NB4 (cell line): ENCODE measurements around the gene BRD4.

Experiments
- DNase-seq: peaks from one replicate; pipeline ENCODE4 v3.0.0; 2010; ENCODE audit warnings: low read depth
- H3K4me3 ChIP-seq: one replicate; pipeline ENCODE4 v1.5.1; 2011; ENCODE audit warnings: mild to moderate bottlenecking, low read depth, low read length, moderate library complexity
- MYC ChIP-seq: IDR thresholded peaks from 2 replicates; pipeline ENCODE4 v1.6.1; 2011; ENCODE audit warnings: low read depth, low read length
- POLR2A ChIP-seq: IDR thresholded peaks from 2 replicates; pipeline ENCODE4 v1.6.1; 2011; ENCODE audit warnings: mild to moderate bottlenecking; ENCODE audit not compliant: insufficient read length; ENCODE audit errors: extremely low read depth
- TF ChIP-seq, protein P1 (sequence below): IDR thresholded peaks from one replicate; pipeline ENCODE4 v1.5.1; 2012; ENCODE audit warnings: low read depth, low read length
- TF ChIP-seq, protein P2 (sequence below): IDR thresholded peaks from 2 replicates; pipeline ENCODE4 v1.6.1; 2011; ENCODE audit warnings: low read depth, low read length

Gene BRD4

DNA sequence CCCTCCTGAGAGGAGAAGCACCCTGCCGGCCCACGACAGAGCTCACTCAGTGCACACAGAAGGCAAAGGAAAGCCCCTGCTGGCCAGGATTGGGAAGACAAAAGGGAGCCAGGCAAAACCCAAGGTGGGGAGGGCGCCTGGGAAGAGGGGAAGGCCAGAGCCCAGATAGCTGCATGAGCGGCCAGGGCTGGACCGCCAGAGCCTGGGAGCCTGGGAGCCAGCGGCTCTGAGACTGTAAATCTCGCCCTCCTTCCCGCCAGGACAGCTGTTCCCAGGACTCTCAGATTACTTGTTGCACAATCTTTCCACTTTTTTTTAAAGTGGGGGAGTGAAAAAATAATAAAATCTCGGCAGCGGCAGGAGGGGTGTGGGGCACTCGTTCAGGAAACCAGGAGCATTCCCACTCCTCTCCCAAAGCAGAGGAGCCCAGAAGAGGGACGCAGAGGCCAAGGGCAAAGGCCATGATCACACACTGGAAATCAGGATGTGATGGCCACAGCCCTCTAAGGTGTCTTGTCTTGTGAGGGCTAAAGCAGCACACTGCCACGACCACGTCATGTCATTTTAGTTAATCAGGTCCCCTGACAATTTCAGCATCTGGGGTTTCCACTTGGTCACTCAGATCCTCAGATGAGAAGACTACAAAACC, 80.5 kb downstream of the BRD4 start:
- DNase-seq: no peak
- H3K4me3 ChIP-seq: no peak overlapping the region
- no peak for TF ChIP-seq POLR2A
- TF ChIP-seq, protein P1, sequence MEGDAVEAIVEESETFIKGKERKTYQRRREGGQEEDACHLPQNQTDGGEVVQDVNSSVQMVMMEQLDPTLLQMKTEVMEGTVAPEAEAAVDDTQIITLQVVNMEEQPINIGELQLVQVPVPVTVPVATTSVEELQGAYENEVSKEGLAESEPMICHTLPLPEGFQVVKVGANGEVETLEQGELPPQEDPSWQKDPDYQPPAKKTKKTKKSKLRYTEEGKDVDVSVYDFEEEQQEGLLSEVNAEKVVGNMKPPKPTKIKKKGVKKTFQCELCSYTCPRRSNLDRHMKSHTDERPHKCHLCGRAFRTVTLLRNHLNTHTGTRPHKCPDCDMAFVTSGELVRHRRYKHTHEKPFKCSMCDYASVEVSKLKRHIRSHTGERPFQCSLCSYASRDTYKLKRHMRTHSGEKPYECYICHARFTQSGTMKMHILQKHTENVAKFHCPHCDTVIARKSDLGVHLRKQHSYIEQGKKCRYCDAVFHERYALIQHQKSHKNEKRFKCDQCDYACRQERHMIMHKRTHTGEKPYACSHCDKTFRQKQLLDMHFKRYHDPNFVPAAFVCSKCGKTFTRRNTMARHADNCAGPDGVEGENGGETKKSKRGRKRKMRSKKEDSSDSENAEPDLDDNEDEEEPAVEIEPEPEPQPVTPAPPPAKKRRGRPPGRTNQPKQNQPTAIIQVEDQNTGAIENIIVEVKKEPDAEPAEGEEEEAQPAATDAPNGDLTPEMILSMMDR: no peak

DNA sequence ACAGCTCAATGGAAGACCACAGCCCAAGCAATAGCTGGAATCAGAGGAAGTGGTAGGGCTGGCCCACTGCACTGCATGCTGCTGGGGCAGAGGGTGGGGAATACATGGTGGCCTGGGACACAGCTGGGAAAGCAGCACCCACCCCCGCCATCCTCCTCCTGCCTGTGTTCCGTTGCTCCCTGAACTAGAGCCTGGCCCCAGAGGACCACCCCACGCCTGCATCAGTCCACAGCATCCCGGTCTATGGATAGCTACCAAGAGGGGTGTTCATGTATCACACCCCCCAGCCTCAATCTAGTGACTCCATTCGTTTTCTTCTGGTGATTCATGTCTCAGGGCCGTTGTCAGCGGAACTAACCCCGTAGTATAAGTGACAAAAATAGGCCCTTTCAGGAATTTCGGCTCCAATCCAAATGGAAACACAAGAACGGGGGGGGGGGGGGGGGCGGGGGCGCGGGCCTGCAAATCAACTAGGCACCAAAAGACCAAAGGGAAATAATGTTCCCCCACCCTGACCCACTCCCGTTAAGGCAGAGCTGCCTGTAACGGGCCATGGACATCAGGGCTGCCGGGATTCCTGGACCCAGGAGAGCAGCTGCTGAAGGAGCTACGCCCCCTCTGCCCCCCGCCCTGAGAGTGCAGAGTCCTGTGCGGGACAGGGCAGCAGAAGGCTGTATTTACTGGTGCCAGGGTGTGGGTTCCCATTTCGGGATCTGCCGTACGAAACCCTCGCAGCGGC, 81.2 kb downstream of the BRD4 start:
- TF ChIP-seq MYC (no peak), POLR2A (no peak)
- TF ChIP-seq, protein P2, sequence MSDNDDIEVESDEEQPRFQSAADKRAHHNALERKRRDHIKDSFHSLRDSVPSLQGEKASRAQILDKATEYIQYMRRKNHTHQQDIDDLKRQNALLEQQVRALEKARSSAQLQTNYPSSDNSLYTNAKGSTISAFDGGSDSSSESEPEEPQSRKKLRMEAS: no peak
- TF ChIP-seq, protein P1: no peak
- H3K4me3 ChIP-seq: no peak overlapping the region
- no peak for DNase-seq

DNA sequence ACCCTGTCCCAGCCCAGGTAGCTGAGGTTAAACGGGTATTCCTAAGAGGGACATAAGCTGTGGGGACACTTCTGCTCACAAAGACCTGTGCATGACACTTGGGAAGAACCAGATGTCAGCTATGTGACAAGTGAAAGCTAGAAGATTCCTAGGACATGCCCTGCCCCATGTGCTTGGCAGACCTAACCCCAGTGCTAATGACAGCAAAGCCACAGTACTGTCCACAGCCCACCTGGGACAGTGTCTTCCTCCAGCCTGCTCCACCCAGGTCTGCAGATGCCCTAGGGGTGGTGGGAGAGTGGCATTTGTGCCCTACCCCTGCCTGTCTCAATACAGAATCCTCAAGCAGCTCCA, 81.7 kb downstream of the BRD4 start:
- DNase-seq: no peak
- TF ChIP-seq, protein P2: no peak
- TF ChIP-seq MYC (no peak), POLR2A (no peak)
- TF ChIP-seq, protein P1: no peak

DNA sequence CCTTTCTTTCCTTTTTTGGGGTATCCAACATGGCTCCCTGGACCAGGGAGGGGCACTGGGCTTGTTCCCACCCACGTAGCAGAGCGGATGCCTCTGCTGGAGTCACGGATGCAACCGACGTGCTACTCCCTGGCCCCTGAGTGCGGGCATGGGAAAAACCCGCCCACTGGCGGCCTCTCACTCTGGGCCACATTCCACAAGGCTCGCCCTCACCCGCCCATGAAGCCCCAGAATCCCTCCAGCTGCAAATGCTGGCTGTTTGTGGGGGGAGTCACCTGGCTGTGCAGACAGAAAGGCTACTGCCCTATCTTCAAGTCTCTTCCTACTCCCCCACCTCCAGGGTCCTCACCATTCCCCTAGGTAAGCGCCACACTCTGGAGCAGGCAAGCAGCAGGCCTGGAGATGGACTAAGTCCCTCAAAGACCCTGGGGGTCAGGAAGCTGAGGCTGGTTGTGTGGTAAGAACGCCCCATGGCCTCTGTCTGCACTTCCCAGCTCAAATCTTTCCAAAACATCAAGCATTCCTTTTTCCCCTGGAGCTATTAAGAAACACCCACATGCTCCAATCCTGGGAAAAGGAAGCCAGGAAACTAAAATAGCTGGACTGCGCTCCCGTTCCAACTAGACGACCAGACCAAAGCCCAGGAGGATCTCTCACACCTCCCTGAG, 82.2 kb downstream of the BRD4 start:
- TF ChIP-seq POLR2A (no peak), MYC (no peak)
- TF ChIP-seq, protein P2: no peak
- TF ChIP-seq, protein P1: no peak
- DNase-seq: no peak
- H3K4me3 ChIP-seq: no peak overlapping the region

More for the DNA sequence above, 81.7 kb downstream of the BRD4 start:
- no peak overlapping the region for H3K4me3 ChIP-seq

DNA sequence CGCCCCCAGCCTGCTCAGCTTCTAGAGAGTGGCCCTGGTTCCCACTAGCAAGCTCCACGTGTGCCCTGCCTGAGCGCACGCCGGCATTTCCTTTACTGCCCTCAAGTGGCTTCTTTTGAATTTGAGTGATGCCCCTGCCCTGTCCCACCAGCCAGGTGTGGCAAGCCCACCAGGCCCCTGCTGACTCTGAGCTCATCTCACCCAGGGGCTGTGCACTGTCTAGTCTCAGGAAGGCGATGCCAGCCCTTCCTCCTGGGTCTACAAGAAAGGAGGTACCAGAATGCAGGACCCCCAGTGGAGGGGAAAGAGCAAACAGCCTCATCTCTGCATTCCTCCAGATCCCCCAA, 82.8 kb downstream of the BRD4 start:
- no peak for DNase-seq
- H3K4me3 ChIP-seq: no peak overlapping the region
- TF ChIP-seq, protein P2: no peak
- TF ChIP-seq POLR2A: no peak
- TF ChIP-seq, protein P1: no peak
- TF ChIP-seq MYC: no peak
